ENCODE measurements around the gene SOD3. TPM values are rescaled to one million over a fixed set of nuclear protein-coding genes. Genes with fewer than 3 reads are reported as not detected.

Gene SOD3
- total RNA-seq, 1 donor from 2014 or later, result 10.4 TPM

DNA sequence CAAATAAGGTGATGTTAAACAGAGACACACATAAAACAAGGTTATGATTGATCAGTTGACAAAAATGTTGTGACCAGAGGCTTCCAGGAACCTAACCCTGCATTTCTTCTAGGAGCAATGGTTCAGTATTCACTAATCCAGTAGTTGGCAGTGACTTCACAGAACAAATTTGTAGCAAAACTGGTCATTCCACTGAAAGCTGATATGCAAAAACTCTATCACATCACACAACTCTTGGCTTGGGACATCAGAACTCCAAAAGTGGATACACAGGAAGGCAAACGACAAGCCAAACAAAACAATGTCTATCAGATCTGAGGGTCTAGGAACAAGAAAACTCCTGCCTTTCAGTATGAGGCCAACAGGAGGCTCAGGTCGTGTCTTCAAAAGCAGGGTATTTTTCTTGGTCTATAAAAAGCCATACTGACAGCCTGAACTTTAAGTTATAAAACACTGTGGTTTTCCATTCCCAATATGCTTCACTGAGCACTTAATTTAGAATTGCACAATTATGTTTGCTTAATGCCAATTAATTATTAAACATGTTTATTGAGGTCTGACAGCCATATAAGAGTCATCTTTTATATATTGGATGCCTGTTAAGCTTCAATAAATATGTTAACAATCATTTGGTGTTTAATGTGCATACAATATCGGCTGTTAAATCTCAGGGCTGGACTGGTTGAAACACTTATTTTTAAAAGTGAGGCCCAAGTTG, 45.6 kb downstream of the SOD3 start:
- DNase-seq (ENCODE audit: low spot score), result peak; percentile 20

DNA sequence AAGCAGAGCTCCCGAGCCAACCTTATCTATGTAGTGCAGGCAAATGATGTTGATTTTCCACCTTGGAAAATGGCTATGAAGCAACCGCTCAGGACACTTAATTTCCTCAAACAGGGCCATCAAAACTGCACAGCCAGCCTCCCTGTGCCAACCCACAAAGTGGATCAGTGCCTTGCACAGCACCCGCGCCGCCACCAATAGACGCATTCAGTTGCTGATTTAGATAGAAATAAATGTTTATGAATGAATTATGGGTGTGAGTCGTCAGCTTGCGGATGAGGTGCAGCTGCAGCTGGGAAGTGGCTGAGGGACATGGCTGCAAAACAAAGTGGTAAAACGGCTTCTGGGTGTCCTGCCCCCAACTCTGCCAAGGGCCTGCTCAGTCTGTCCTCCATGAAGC, 47.0 kb downstream of the SOD3 start:
- DNase-seq (ENCODE audit: low spot score), result no peak

DNA sequence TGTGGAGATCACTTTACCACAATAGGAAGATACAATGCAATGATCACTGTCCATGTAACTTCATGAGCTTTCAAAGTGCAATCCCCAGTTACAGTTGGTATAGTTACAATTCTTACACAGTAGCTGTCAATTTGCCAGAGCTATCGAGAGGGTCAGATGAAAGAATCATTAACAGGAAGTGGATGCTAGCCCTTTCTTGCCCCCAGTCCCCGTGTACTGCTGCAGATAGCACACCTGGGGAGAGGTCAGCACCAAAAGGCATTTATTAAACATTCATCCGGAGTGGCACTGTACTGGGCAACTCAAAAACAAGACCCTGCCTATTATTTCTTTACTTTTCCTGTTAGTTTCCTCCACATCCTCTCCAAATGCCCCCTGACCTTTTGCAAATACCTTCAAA, 47.7 kb downstream of the SOD3 start:
- no peak for DNase-seq (ENCODE audit: low spot score)

DNA sequence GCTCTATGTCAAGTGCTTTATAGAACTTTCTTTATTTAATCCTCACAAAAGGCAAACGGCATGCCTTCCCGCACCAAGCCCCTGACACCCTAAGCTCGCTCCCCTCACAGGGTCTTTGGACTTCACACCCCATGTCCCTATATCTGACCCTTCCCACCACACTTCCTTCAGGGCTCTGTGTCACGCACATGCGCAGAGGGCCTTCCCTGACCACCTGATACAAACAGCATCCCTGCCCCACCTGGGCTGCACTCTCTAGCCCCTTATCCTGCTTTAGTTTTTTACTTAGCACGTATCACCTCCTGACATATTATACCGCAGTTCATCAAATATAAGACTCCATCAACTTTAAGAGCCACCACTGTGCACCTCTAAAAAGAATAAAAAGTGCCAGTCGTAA, 49.8 kb downstream of the SOD3 start:
- DNase-seq (ENCODE audit: low spot score), result no peak

DNA sequence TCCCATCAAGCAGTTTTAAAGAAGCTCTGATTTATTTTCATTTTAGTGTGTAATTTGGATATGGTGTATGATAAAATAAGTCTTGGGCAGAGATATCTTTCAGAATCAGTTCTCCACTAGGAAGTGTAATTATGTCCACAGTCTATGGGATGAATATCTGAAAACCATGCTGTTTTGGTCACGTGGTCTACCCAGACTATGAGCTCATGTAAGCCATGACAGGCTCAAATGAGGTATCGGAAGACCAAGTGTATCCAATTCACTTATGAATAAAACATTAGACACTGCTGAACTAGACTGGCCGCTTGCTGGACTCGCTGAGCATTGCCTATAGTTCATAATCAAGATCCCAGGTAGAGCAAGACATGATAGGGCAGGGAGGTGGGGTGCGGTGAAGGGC, 50.5 kb downstream of the SOD3 start:
- DNase-seq (ENCODE audit: low spot score), result no peak

DNA sequence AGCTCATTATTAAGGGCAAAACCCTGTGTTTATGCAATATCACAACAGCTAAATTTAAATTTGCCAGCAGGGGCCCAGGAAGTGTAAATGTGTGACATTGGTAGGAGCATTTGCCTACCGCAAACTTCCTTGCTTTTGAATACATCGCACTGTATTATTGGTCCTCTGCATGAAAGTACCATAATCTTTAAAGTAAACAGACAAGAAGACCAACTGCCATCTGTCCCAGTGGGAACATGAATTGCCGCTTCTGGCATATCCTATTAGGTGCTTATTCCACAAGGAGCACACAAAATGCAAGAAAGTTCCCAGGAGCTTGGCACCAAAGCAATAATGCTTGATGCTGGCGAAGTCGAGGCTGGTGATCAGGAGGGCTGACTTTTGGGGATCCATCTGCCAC, 51.3 kb downstream of the SOD3 start:
- DNase-seq (ENCODE audit: low spot score), result no peak

DNA sequence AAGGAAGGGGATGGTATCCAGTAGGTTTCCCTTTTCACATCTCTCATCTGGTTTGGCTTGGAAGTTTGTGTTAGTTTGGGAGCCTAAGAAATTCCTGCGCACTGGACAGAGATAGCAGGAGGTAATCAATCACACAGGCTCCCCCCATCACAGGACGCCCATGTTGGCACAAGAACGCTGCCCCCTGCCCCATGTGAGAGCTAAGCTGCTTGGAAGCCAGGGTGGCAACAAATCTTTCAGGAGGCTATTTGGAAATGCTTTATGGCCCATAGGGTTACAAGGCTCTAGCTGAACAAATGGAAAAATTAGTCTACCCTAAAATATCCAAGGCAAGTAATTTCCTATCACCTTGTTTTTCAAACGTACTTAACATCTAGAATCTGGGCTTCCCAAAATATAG, 54.0 kb downstream of the SOD3 start:
- DNase-seq (ENCODE audit: low spot score), result no peak

DNA sequence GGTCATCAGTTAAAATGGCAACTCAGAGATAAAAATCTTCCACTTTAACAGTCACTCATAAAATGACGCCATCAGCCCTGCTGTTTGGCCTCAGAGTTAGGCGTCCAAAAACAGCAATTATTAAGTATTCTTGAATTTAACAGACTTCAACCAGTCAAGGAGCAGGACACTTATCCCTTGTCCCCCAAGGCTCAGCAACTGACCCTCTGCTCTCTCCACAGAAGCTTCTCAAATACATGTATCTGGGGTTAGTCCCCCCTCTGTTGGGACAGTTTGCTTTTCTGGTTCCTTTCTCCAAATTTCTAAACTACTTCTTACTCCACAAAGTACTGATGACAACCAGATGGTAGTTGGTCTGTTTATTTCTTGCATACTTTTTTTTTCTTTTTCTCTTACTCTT, 54.4 kb downstream of the SOD3 start:
- DNase-seq (ENCODE audit: low spot score), result peak; percentile 23

Other genes starting within 250 kb of the SOD3 start
- 162 TPM for gene DHX15, start 211.0 kb upstream of the SOD3 start, total RNA-seq (ENCODE audit: insufficient read depth, low replicate concordance)
- gene CCDC149, start 117.5 kb downstream of the SOD3 start, total RNA-seq (ENCODE audit: insufficient read depth, low replicate concordance), result 17.8 TPM
- 2.9 TPM for gene LGI2, start 235.4 kb downstream of the SOD3 start, total RNA-seq (ENCODE audit: insufficient read depth, low replicate concordance)

Data from umbilical cord (tissue), 2 donors.